A673 (cell line): Measurements from ENCODE around the gene LPAR2.

Experiments used
- CTCF ChIP-seq: fragments of 300-800, 200-600 bp; sonication (generic); conservative IDR thresholded peaks from 2 replicates; pipeline ENCODE4 v1.5.1; 2017; ENCODE audit warnings: low read depth, mild to moderate bottlenecking, antibody characterized with exemption, low read length, moderate library complexity, mixed read lengths
- EZH2 ChIP-seq: fragments of 200-600 bp; sonication (generic); IDR thresholded peaks from 2 replicates; pipeline ENCODE4 v1.6.1; 2017; ENCODE audit warnings: borderline replicate concordance, low read depth, mild to moderate bottlenecking, mixed read lengths, antibody characterized with exemption, low read length; ENCODE audit not compliant: poor library complexity, severe bottlenecking

GRCh38 chr19:19655051-19655594 lies 27.1 kb upstream of the LPAR2 start:
- no peak for TF ChIP-seq CTCF
- no peak for TF ChIP-seq EZH2
